Amniotic stem cell (primary cell): ENCODE data around the gene CXCL9.
"Not testable (repeated sequence)": the region's sequence is repeated elsewhere in the genome, so short reads cannot be mapped to it uniquely, and the experiment has no call there.

Source experiments
- DNase-seq: peaks from one replicate; lab custom pipeline; 2025; lab: John Stamatoyannopoulos, UW

Gene CXCL9

DNA sequence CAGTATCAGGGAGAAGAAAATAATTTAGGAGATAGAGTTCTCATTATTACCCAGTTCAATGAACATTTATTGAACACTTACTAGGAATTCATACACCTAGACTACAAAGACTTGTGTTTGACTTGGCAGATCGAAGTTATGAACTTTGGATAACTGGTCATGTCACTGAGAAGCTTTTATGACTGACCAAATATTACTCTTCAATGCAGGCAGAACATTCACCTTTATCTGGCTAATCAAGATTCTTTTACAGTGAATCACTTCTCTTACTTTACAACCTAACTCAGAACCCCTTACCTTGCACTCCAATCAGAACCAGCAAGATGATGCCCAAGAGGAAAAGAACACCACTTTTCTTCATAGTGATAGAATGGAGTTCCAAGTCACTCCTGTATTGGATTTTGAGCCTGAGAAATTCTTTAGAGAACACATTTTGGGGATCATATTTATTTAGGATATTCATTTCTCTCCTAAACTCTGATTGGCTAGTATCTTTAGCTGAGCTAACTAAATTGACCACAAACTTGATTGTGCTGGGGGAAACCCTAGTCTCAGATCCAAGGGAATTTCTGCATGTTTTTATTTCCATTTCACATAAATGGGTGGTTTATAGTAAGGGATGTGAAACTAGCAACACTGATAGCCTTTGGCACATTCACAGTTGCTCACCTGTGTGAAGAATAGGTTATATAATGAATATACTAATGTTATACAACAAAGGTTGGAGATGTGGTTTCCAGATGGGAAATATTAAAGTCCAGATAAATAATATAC is at the start of gene CXCL9:
CXCL9 (minus strand) TSS at position 421 of the 774 bp plus-strand sequence; CDS start at position 361, 60 bp downstream.
- DNase-seq = no peak

DNA sequence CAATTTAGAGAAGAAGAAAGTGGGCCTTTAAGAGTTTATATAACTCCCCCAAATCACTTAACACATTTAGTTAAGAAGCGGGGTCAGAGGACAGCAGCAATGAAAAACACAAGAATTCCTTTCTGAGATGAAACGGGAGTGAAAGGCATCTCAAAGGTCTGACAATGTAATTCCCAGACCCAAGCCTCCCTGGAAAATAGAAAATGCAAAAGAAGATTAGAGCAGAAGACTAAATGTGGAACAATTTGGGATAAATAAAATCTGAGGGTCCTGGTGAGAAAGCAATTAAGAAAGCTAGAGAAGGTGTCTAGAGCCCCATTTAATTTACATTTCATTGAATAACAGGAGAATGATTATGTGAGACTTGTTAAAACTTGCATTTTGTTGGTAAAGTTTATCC is 48.1 kb upstream of the CXCL9 start:
- DNase-seq = no peak

DNA sequence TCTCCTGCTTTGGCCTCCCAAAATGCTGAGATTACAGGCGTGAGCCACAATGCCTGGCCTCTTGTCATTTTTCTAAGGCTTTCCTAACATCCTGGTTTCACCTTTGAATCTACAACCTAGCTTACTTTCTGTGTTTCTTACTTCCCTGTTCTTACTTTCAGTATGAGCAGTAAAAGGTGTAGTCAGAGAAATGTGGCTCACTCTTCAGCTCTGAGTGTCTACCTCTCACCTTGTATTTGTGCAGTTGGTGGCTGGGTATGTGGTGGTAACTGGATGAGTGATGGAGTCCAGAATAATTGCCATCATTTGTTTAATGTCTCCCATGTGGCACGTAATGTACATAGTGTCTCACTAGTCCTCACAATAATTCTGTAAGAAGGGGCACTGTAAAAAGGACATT is 47.7 kb upstream of the CXCL9 start:
- DNase-seq = no peak

DNA sequence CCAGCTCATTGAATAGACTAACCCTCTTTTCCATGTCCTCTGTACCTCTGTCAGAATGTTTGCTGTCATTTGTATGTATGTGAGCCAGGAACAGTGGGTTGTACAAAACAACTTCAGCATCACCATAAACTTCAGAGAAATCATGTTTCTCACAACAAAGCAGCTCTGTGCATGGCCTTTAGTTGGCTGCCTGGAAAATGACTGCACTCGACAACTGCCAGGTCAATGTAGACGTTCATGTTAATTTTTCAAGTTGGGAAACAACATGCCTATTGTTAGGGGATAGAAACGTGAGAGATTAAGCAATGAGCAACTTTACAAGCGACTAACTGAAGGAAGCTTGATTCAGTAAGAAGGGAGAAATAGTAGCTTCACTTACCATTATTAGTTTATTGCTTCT is 46.4 kb upstream of the CXCL9 start:
- DNase-seq = no peak

DNA sequence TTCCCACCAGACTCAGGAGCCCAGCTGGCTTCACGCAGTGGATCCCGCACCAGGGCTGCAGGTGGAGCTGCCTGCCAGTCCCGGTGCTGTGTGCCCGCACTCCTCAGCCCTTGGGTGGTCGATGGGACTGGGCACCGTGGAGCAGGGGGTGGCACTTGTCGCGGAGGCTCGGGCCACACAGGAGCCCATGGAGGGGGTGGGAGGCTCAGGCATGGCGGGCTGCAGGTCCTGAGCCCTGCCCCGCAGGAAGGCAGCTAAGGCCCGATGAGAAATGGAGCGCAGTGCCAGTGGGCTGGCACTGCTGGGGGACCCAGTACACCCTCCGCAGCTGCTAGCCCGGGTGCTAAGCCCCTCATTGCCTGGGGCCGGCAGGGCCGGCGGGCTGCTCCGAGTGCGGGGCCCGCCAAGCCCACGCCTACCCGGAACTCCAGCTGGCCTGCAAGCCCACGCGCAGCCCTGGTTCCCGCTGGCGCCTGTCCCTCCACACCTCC is 43.3 kb upstream of the CXCL9 start:
- DNase-seq = not testable (repeated sequence)

DNA sequence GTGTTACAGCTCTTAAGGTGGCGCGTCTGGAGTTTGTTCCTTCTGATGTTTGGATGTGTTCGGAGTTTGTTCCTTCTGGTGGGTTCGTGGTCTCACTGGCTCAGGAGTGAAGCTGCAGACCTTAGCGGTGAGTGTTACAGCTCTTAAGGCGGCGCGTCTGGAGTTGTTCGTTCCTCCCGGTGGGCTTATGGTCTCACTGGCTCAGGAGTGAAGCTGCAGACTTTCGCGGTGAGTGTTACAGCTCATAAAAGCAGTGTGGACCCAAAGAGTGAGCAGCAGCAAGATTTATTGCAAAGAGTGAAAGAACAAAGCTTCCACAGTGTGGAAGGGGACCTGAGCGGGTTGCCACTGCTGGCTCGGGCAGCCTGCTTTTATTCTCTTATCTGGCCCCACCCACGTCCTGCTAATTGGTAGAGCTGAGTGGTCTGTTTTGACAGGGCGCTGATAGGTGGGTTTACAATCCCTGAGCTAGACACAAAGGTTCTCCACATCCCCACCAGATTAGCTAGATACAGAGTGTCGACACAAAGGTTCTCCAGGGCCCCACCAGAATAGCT is 42.6 kb upstream of the CXCL9 start:
- not testable (repeated sequence) for DNase-seq

DNA sequence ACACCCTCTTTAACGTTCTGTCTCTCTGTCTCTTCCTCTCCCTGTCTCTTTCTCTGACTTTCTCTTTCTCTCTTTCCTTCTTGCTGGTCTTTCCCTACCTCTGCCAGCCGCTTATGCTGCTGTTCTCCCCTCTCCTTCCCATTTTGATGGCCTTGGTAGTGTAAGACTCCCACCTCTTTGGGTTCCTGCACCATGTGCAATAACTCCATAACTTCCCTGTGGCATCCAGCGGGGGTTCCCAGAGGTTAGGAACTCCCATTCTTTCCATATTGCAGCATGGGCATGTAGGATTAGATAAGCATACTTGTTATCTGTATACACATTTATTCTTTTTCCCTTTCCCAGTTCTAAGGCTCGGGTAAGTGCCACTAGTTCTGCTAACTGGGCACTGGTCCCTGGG is 37.4 kb upstream of the CXCL9 start:
- DNase-seq = not testable (repeated sequence)

DNA sequence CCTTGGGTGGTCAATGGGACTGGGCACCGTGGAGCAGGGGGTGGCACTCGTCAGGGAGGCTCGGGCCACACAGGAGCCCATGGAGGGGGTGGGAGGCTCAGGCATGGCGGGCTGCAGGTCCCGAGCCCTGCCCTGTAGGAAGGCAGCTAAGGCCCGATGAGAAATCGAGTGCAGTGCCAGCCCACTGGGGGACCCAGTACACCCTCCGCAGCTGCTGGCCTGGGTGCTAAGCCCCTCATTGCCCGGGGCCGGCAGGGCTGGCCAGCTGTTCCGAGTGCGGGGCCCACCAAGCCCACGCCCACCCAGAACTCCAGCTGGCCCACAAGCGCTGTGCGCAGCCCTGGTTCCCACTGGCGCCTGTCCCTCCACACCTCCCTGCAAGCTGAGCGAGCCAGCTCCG is 36.0 kb upstream of the CXCL9 start:
- DNase-seq = not testable (repeated sequence)

DNA sequence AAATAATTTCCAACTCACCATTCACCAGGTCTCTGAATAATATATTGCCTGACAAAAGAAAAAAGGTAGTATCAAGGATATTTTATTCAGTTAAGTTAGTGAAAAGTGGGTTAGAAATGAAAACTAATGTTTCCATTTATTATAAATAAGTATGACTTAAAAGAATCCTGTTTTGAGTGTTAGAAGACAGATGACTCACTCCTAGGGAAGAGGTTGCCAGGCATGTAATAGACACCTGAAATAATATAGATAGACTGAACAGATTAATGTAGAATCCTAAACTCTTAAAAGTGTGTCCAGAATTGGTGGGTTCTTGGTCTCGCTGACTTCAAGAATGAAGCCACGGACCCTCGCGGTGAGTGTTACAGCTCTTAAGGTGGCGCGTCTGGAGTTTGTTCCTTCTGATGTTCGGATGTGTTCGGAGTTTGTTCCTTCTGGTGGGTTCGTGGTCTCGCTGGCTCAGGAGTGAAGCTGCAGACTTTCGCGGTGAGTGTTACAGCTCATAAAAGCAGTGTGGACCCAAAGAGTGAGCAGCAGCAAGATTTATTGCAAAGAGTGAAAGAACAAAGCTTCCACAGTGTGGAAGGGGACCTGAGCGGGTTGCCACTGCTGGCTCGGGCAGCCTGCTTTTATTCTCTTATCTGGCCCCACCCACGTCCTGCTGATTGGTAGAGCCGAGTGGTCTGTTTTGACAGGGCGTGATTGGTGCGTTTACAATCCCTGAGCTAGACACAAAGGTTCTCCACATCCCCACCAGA is 35.1 kb upstream of the CXCL9 start:
- not testable (repeated sequence) for DNase-seq

DNA sequence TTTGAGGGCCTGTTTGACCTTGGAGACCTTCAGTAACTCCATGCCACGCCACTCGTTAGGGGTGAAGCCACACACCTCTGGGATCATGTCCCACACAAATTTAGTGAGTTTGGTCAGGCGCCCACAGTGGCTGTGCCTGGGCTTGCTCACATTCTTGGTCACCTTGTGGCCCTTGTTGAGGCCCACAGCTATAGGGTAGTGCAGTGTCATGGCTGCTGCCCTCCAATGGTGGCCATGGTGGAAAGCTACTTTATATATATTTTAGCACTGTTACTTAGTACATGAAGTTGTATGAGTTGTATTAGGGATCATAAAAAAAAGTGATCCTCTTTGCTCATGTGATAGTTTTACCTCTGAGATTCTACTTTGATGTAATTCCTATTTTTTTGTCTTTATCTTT is 29.5 kb upstream of the CXCL9 start:
- no peak for DNase-seq

DNA sequence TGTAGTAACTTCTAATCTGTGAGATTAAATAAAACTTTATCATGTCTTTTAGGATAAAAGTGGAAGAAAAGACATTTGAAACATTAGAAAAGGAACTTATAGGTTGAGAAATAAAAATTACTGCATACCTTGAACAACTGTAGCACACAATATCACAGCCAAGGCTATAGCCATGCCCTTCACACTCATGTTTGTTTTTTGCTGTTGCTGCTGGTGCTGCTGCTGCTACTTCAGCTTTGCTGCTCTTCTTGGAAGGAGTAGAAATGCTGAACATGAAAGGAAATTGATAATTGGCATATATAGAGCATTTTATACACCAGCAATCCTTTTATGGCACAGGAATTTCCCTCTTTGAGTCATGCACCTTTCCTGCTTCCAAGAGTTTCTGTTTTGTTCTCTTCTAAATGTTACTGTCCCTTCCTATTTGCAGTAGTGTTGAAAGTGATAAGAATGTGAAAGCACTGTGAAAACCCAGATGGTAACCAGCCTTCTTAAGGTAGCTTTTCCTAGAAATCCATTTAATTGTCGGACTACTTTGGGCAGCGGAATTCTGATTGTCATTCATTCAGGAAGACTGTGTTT is 28.6 kb upstream of the CXCL9 start, which contains the start of gene CXCL11:
CXCL11 (minus strand) TSS at position 272 of the 582 bp plus-strand sequence; CDS start at position 189, 83 bp downstream.
- DNase-seq = no peak

DNA sequence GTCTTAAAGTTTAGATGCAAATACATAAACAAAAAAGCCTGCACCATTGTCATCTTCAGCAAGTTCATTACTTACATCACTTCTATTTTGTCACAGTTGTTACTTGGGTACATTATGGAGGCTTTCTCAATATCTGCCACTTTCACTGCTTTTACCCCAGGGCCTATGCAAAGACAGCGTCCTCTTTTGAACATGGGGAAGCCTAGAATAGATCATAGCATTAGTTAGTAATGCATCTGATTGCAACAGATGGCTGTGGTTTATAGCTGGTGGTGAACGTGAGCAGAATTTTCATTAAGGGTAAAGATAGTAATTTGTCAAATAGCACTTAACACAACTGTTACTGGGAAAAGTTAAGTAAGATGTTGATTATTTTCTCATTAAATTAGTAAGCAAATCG is 27.8 kb upstream of the CXCL9 start:
- DNase-seq = no peak

DNA sequence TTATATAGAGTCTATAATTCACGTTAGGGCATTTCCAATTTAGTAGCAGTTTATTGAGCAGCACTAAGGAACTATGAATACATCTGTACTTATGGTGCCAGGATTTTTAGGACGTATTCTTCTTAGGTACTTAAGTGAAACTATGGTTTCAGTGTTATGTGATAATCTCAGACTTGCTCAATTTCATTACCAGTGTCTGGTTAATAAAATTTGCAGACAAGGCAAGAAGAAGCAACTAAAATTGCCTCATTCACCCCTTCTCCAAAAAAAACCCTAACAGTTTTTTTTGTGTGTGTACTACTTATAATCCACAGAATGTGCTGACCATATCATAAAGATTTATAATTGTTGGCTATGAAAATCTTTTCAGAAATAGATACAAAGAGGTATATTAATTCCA is 22.0 kb upstream of the CXCL9 start:
- no peak for DNase-seq

DNA sequence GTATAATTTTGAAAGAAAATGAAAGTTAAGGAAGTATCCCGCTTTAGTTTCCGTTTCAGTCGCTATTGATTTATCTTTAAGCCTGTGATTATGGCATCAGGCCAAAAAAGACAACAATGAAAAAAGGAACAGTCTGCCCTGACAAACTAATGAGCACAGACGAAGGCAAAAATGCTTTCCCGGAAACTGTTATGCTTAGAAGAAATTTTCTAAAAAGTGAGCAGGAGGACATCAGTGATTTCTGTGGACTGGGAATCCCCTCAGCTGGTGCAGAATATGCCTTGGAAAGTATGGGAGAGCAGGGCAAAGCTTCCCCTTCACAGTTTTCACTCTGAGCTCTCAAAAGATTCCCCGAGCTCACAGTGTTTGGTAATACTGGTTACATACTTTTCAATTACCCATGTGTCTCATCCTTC is 21.0 kb upstream of the CXCL9 start:
- no peak for DNase-seq

DNA sequence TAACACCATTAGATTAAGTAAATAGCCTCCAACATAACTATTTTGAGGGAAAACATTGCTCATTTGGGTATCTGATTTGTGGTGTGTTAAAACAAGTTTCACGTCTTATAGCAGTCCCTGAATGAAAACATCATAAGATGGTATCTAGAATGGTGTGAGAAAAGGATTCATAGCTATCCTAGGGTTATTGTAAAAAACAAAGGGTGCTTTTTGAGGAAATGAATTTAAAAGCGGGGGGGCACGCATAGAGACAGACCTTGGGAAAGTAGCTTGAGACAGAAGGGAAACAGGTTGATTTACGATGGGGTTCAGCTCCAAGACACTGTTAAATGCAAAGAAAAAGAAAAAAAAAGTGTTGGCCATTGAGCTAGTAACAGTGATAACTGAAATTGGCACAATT is 16.8 kb upstream of the CXCL9 start:
- no peak for DNase-seq

DNA sequence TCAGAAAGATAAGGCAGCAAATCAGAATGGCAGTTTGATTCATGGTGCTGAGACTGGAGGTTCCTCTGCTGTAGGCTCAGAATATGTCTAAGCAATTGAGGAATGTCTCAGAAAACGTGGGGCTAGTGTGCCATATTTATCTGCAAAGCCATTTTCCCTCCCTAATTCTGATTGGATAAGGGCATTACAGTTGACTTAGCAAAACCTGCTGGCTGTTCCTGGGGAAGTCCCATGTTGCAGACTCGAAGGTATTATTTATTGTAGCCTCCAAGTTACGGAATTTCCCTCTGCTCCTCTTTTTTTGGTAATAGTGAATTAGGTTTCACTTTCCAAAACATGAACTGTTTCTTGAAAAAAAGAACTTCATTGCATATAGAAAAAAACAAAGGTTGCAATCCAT is 16.1 kb upstream of the CXCL9 start, which contains the start of gene CXCL10:
CXCL10 (minus strand) TSS at position 109 of the 400 bp plus-strand sequence; CDS start at position 43, 66 bp downstream.
- no peak for DNase-seq

DNA sequence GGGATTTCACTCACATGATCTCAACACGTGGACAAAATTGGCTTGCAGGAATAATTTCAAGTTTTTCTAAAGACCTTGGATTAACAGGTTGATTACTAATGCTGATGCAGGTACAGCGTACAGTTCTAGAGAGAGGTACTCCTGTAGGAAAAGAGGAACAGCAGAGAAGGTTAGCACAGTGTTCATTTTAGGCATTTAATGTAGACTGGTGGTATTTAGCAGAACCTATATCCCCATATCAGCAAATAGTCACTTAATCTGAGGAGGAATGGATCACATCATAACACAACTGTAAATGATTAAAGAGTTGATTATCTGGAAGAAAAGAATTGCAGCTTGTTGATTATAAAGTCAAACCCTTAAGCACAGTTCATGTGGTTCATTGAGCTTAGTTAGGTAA is 15.4 kb upstream of the CXCL9 start:
- DNase-seq = no peak

DNA sequence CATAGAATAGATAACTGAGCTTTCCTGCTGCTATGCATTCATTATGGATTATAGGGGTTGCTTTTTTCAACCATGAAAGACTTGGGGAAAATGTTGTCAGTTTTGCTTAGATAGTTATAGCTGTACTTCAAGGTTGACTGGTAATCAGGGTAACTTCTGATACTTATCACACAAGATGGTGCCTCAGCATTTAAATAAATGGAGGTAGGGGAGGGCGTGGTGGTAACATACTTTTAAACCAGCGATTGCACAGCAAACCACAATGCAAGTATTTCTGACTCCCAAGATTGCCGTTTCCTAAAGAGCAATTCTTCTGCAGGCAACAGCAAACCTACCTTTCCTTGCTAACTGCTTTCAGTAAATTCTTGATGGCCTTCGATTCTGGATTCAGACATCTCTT is 14.7 kb upstream of the CXCL9 start:
- no peak for DNase-seq

DNA sequence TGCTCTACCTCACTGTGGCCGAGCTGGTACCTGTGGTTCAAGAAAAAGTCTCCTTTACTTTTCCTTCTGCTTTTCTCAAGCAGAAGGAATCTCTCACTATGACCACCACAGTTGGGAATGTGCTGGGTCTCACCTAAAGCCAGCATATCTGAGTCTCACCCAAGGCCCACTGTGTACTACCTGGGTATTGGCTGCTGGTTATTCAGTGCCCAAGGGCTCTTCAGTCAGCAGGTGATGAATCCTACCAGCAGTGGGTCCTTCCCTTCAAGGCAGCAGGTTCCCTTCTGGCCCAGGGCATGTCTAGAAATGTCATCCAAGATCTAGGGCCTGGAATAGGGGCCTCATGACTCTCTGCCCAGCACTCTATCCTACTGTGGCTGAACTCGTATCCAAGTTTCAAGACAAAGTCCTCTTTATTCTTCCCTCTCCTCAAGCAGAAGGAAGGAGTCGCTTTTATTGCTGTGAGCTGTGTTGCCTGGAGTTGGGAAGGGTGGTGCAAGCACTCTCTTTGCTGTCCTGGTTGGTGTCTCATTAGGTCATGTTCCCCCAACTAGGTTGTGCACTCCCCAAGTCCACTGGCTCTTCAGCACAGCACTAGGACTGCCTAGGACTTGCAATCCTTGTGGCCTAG is 9.9 kb upstream of the CXCL9 start:
- DNase-seq = no peak

DNA sequence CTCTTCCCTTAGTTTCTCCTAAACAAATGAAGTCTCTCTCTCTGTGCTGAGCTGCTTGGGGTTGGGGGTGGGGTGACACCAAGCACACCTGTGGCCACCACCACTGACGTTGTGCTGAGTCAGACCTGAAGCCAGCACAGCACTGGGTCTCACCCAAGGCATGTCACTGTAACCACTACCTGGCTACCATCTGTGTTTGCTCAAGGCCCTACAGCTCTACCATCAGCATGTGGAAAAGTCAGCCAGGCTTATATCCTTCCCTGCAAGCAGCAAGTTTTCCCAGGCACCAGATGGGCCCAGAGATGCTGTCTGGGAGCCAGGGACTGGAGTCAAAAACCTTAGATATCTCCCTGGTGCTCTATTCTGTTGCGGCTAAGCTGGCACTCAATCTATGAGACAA is 9.1 kb upstream of the CXCL9 start:
- DNase-seq = no peak

DNA sequence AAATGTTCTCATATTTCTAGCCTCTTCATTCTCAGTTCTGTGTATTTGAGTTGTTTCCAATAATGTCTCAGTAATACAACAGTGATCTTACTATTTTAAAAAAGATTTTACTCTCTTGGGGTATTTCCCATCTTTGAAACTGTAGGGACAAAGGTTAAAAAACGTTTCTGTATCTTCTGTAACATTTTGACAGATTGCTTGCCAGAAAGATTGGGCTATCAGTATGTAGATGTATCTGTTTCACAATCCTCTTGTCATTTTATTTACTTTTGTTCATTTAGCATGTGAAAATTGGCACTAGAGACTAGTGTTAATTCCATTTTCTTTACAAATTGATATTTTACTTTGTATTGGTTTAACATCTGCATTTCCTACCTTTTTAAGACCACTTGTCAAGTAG is 6.2 kb upstream of the CXCL9 start:
- no peak for DNase-seq

DNA sequence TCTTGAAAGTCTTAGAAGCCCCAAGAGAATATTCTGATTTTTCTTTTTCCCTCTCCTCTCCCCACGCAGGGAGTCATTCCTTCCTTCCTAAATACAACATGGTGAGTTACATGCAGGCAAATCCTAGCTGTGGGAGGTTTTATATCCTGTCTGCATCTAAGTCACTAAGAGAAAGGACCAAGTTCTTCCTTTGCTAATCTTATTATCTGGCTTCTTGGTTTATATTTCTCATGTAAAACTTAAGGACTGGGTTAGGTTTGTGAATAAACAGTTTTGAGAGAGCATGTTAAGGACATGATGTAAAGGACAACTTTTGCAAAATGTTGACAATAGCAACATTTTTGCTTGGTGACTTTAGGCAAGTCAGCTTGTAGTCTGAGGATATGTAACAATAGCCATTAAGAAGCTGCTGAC is 5.1 kb upstream of the CXCL9 start:
- no peak for DNase-seq
